Neuronal stem cell (in vitro differentiated cells): ENCODE results near the gene ELOF1.
A peak's percentile ranks its signal among the peaks of the same experiment; 100 is the strongest.

Experiments
- DNase-seq: peaks from one replicate; pipeline ENCODE4 v3.0.0-alpha.2; 2013; ENCODE audit warnings: low spot score
- H2AFZ ChIP-seq: one replicate; pipeline ENCODE4 v1.6.1; 2013; ENCODE audit warnings: mild to moderate bottlenecking, low read length, inconsistent platforms
- H2AK5ac ChIP-seq: 2 replicates; pipeline ENCODE4 v1.6.1; 2013; ENCODE audit warnings: low read depth, mild to moderate bottlenecking, inconsistent platforms, low read length, moderate library complexity, mixed read lengths
- H2BK120ac ChIP-seq: 2 replicates; pipeline ENCODE4 v1.6.1; 2013; ENCODE audit warnings: low read depth, mild to moderate bottlenecking, inconsistent platforms, low read length, moderate library complexity, mixed read lengths
- H2BK12ac ChIP-seq: one replicate; pipeline ENCODE4 v1.6.1; 2013; ENCODE audit warnings: low read length, inconsistent platforms
- H2BK15ac ChIP-seq: 2 replicates; pipeline ENCODE4 v1.6.1; 2013; ENCODE audit warnings: mild to moderate bottlenecking, low read length, inconsistent platforms, mixed read lengths
- H2BK5ac ChIP-seq: one replicate; pipeline ENCODE4 v1.6.1; 2013; ENCODE audit warnings: inconsistent platforms, mild to moderate bottlenecking, low read length, moderate library complexity
- H3K14ac ChIP-seq: one replicate; pipeline ENCODE4 v1.6.1; 2013; ENCODE audit warnings: low read length, inconsistent platforms
- H3K18ac ChIP-seq: 2 replicates; pipeline ENCODE4 v1.6.1; 2013; ENCODE audit warnings: low read length, inconsistent platforms
- H3K23ac ChIP-seq: 2 replicates; pipeline ENCODE4 v1.6.1; 2013; ENCODE audit warnings: low read depth, mild to moderate bottlenecking, mixed read lengths, low read length, inconsistent platforms; ENCODE audit not compliant: poor library complexity
- H3K27ac ChIP-seq: replicated peaks from 3 replicates; pipeline ENCODE4 v1.5.1; 2013; ENCODE audit warnings: low read length, inconsistent platforms
- H3K27me3 ChIP-seq, 3 experiments: 2 replicates each; pipeline ENCODE4 v1.6.1; 2013; ENCODE audit warnings: low read length in 3 of 3, mild to moderate bottlenecking in 2 of 3, inconsistent platforms in 1 of 3, low read depth in 1 of 3, mixed read lengths in 1 of 3, moderate library complexity in 1 of 3; ENCODE audit not compliant: control insufficient read depth in 3 of 3, insufficient read depth in 3 of 3
- H3K36me3 ChIP-seq, 2 donors: replicated peaks in 1 of 2; 2 replicates each; pipeline ENCODE4 v1.6.1; 2013; ENCODE audit warnings: low read length in 2 of 2; ENCODE audit not compliant: control insufficient read depth in 2 of 2, insufficient read depth in 2 of 2
- H3K4ac ChIP-seq: 2 replicates; pipeline ENCODE4 v1.6.1; 2013; ENCODE audit warnings: inconsistent platforms, mild to moderate bottlenecking, low read length, moderate library complexity
- H3K4me1 ChIP-seq, 2 donors: 1 replicate in 1 of 2; 2 replicates in 1 of 2; pipeline ENCODE4 v1.6.1; 2013; ENCODE audit warnings: low read length in 2 of 2, low read depth in 1 of 2; ENCODE audit not compliant: control insufficient read depth in 2 of 2, insufficient read depth in 1 of 2
- H3K4me2 ChIP-seq: one replicate; pipeline ENCODE4 v1.6.1; 2013; ENCODE audit warnings: mild to moderate bottlenecking, low read length, inconsistent platforms; ENCODE audit not compliant: insufficient read depth, poor library complexity, severe bottlenecking
- H3K4me3 ChIP-seq, 2 donors: 2 replicates each; pipeline ENCODE4 v1.5.1; 2013; ENCODE audit warnings: low read length in 2 of 2, mild to moderate bottlenecking in 2 of 2, inconsistent platforms in 1 of 2, moderate library complexity in 1 of 2
- H3K79me1 ChIP-seq: one replicate; pipeline ENCODE4 v1.6.1; 2013; ENCODE audit warnings: low read depth, mild to moderate bottlenecking, inconsistent platforms, low read length, moderate library complexity
- H3K9ac ChIP-seq: one replicate; pipeline ENCODE4 v1.6.1; 2013; ENCODE audit warnings: mild to moderate bottlenecking, low read depth, low read length, inconsistent platforms; ENCODE audit not compliant: poor library complexity
- H3K9me3 ChIP-seq, 2 donors: replicated peaks in 1 of 2; 2 replicates each; pipeline versions ENCODE3 to v1.6.1; 2013; ENCODE audit warnings: low read length in 2 of 2, mild to moderate bottlenecking in 2 of 2, inconsistent platforms in 1 of 2, low read depth in 1 of 2, mixed read lengths in 1 of 2, moderate library complexity in 1 of 2; ENCODE audit not compliant: control insufficient read depth in 2 of 2, insufficient read depth in 1 of 2
- H4K8ac ChIP-seq: one replicate; pipeline ENCODE4 v1.6.1; 2013; ENCODE audit warnings: low read depth, mild to moderate bottlenecking, inconsistent platforms, low read length, moderate library complexity
- H4K91ac ChIP-seq: one replicate; pipeline ENCODE4 v1.6.1; 2013; ENCODE audit warnings: low read length, low read depth, mild to moderate bottlenecking, inconsistent platforms; ENCODE audit not compliant: poor library complexity
- WGBS, 2 donors: extraction: QIAGEN DNeasy Blood & Tissue Kit; methylation state at CpG; one replicate each; pipeline ENCODE4 v1.1.7; 2013; ENCODE audit warnings: missing lambda C conversion rate in 2 of 2, mixed read lengths in 1 of 2; ENCODE audit not compliant: insufficient read length in 2 of 2, insufficient replicate concordance in 1 of 2; ENCODE audit errors: extremely low coverage in 2 of 2; 5-methylcytosine and 5-hydroxymethylcytosine counted together

ELOF1 gene

GRCh38 chr19:11519138-11519537 lies 39.9 kb downstream of the ELOF1 start:
- Histone ChIP-seq H3K79me1 (no peaks in the 10 kb centered on the region), H3K9ac (no peak overlapping the region), H2BK5ac (no peak overlapping the region), H3K23ac (no peak overlapping the region), H3K18ac (no peak overlapping the region), H2BK12ac (no peak overlapping the region), H3K4me3 (no peak overlapping the region), H3K27ac (no peak overlapping the region), H3K4me1 (no peaks in the 10 kb centered on the region), H4K8ac (no peak overlapping the region), H3K36me3 (peaks cover 0 to 14% of the 10 kb centered on the region in 2 donors), H3K9me3 (no peaks in the 10 kb centered on the region), H3K27me3 (no peaks in the 10 kb centered on the region), H2AK5ac (no peak overlapping the region), H2BK15ac (no peak overlapping the region), H4K91ac (no peak overlapping the region), H2AFZ (no peak overlapping the region), H3K14ac (no peak overlapping the region), H3K4ac (no peak overlapping the region), H2BK120ac (no peak overlapping the region), H3K4me2 (no peak overlapping the region)
- DNase-seq, result no peak
- no CpG with 5 or more reads among the region's 9 CpGs for WGBS, 2 donors

DNA sequence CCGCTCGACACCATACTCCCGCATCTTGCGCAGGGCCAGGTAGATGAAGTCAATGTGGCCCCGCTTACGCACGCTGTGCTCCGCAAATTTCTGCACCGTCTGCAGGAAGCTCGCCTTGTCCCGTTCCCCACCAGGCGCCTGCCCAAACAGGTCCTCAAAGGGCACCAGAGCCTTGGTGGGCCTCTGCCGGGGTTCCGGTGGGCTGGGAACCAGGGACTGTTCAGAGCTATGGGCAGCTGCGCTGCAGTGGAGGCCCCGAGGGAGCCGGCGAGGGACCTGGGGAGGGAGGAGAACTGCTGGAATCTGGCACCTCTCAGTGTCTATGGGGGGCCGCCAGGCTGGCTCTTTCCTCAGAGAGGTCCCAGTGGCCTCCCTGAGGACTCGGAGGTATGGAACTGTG lies 45.1 kb downstream of the ELOF1 start:
- no peak overlapping the region for H3K14ac ChIP-seq
- no peak overlapping the region for H3K23ac ChIP-seq
- no CpG with 5 or more reads among the region's 20 CpGs for WGBS, 2 donors
- H4K8ac ChIP-seq, result no peak overlapping the region
- H2AFZ ChIP-seq, result no peak overlapping the region
- no peaks in the 10 kb centered on the region for H3K27me3 ChIP-seq
- H3K27ac ChIP-seq, result no peak overlapping the region
- H3K4me3 ChIP-seq, result no peak overlapping the region
- H3K4me1 ChIP-seq, result no peaks in the 10 kb centered on the region
- H3K9me3 ChIP-seq, result no peaks in the 10 kb centered on the region
- H2AK5ac ChIP-seq, result no peak overlapping the region
- H2BK15ac ChIP-seq, result no peak overlapping the region
- H4K91ac ChIP-seq, result no peak overlapping the region
- peak overlapping the region; percentile 22 for H2BK12ac ChIP-seq
- DNase-seq, result no peak
- peaks cover 8 to 30% of the 10 kb centered on the region in 2 donors for H3K36me3 ChIP-seq
- H2BK120ac ChIP-seq, result no peak overlapping the region
- H3K9ac ChIP-seq, result peak overlapping the region; percentile 4
- H3K18ac ChIP-seq, result no peak overlapping the region
- no peak overlapping the region for H2BK5ac ChIP-seq
- H3K4me2 ChIP-seq, result no peak overlapping the region
- H3K79me1 ChIP-seq, result no peaks in the 10 kb centered on the region
- H3K4ac ChIP-seq, result no peak overlapping the region

- Histone ChIP-seq H2BK120ac (no peak overlapping the region), H3K18ac (no peak overlapping the region), H2BK5ac (no peak overlapping the region), H2AFZ (no peak overlapping the region), H3K9me3 (no peaks in the 10 kb centered on the region), H3K36me3 (peaks cover 11 to 24% of the 10 kb centered on the region in 2 donors), H3K9ac (no peak overlapping the region), H3K4me1 (peaks cover 5 to 6% of the 10 kb centered on the region in 2 donors), H2BK12ac (no peak overlapping the region), H3K4me2 (no peak overlapping the region), H4K8ac (no peak overlapping the region), H4K91ac (no peak overlapping the region), H2BK15ac (no peak overlapping the region), H3K27me3 (no peaks in the 10 kb centered on the region), H3K4ac (no peak overlapping the region), H3K27ac (no peak overlapping the region), H3K79me1 (no peaks in the 10 kb centered on the region), H2AK5ac (no peak overlapping the region), H3K4me3 (no peak overlapping the region), H3K14ac (no peak overlapping the region), H3K23ac (no peak overlapping the region)
- WGBS, 2 donors, result no CpG with 5 or more reads among the region's 8 CpGs
- no peak for DNase-seq
Measured at GRCh38 chr19:11510444-11510843, 48.6 kb downstream of the ELOF1 start.

DNA sequence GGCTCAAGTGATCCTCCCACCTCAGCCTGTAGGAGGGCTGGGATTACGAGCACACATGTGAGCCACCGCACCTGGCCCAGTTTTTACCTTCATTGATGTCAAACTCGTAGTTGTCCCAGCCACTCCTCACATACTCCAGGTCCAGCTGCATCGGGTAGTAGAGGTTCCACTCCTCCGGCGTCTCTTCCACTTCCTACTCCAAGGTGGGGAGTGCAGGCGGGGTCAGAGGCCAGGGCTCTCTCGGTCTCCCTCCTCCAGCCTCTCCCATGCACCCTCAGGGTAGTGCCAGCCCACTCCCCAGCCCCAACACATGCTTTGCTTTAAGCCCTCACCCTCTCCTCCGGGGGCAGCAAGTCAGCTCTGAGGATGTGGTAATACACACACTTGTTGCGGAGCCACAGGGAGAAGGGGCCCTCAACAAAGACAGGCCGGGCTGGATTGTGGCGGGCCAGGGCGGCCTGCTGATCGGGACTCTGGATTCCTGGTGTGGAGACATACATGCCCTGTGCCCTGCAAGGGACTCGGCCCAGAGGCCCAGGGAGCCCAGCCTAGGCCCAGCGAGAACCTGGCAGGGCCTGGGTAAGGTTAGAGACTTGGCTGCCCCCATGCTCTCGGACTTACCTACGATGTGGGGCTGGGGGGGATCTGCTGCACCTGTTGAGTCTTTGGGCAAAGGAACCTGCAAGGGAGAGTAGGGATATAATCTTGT lies 51.5 kb downstream of the ELOF1 start:
- H3K79me1 ChIP-seq, result no peaks in the 10 kb centered on the region
- H2BK120ac ChIP-seq, result no peak overlapping the region
- H3K4me1 ChIP-seq, result peaks cover 9 to 10% of the 10 kb centered on the region in 2 donors
- H3K27me3 ChIP-seq, result no peaks in the 10 kb centered on the region
- H3K4ac ChIP-seq, result no peak overlapping the region
- DNase-seq, result no peak
- H3K4me2 ChIP-seq, result no peak overlapping the region
- H3K27ac ChIP-seq, result no peak overlapping the region
- no peak overlapping the region for H3K9ac ChIP-seq
- H4K91ac ChIP-seq, result no peak overlapping the region
- H3K14ac ChIP-seq, result no peak overlapping the region
- peak overlapping the region in 1 of 2 donors; percentile 53 for H3K4me3 ChIP-seq
- H3K36me3 ChIP-seq, result peaks cover 5 to 15% of the 10 kb centered on the region in 2 donors
- no peak overlapping the region for H3K18ac ChIP-seq
- H2AFZ ChIP-seq, result no peak overlapping the region
- H2AK5ac ChIP-seq, result no peak overlapping the region
- no CpG with 5 or more reads among the region's 18 CpGs for WGBS, 2 donors
- H2BK12ac ChIP-seq, result no peak overlapping the region
- H4K8ac ChIP-seq, result no peak overlapping the region
- no peak overlapping the region for H2BK5ac ChIP-seq
- no peak overlapping the region for H2BK15ac ChIP-seq
- peak overlapping the region; percentile 2 for H3K23ac ChIP-seq
- H3K9me3 ChIP-seq, result no peaks in the 10 kb centered on the region
